Fibroblast of the aortic adventitia (primary cell): ENCODE data around the gene GTF2A2. TPM values are rescaled to one million over a fixed set of nuclear protein-coding genes. Genes with fewer than 3 reads are reported as not detected.

Source experiments
- DNase-seq: peaks from one replicate; pipeline ENCODE4 v3.0.0-alpha.2; 2010; ENCODE audit warnings: low read depth
- H3K4me3 ChIP-seq: 2 replicates; pipeline ENCODE4 v1.5.1; 2011; ENCODE audit warnings: low read depth, mild to moderate bottlenecking, control low read depth, low read length, moderate library complexity
- total RNA-seq: library from RNA; depleted of rRNA; stranded (reverse); fragments of >200 nt; gene quantifications from 2 replicates; pipeline ENCODE4 v1.2.3, GENCODE V29; 2012; ENCODE audit warnings: low replicate concordance
- TF ChIP-seq, protein P1 (sequence below): IDR thresholded peaks from 2 replicates; pipeline ENCODE4 v1.5.1; 2011; ENCODE audit warnings: mild to moderate bottlenecking, low read length, control low read depth, inconsistent platforms; ENCODE audit not compliant: insufficient read depth

Gene GTF2A2
- total RNA-seq, 1 donor = 38.5 TPM

DNA sequence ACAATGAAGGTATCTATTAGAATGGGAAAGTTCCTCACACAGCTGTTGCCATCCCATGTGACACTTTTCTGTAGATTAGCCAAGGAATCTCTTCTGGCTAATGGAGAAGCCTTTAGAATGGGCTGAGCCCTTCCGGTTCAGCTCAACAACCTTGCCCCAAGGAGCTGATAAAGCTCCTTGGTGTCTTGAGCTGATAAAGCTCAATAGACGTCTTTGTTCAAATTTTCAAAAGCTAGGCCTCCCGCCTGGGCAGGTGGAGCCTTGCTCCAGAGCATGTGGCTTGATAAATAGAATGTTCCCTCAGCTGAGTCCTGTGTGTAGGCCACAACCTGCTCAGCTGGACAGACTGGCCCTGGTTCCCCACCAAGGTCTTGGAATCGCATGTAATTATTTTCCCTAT lies 39.0 kb upstream of the GTF2A2 start:
- TF ChIP-seq, protein P1, sequence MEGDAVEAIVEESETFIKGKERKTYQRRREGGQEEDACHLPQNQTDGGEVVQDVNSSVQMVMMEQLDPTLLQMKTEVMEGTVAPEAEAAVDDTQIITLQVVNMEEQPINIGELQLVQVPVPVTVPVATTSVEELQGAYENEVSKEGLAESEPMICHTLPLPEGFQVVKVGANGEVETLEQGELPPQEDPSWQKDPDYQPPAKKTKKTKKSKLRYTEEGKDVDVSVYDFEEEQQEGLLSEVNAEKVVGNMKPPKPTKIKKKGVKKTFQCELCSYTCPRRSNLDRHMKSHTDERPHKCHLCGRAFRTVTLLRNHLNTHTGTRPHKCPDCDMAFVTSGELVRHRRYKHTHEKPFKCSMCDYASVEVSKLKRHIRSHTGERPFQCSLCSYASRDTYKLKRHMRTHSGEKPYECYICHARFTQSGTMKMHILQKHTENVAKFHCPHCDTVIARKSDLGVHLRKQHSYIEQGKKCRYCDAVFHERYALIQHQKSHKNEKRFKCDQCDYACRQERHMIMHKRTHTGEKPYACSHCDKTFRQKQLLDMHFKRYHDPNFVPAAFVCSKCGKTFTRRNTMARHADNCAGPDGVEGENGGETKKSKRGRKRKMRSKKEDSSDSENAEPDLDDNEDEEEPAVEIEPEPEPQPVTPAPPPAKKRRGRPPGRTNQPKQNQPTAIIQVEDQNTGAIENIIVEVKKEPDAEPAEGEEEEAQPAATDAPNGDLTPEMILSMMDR = no peak
- H3K4me3 ChIP-seq = no peak overlapping the region
- no peak for DNase-seq

- DNase-seq = no peak
- no peak overlapping the region for H3K4me3 ChIP-seq
- TF ChIP-seq, protein P1 = no peak
Measured at GRCh38 chr15:59694779-59695178, 37.5 kb upstream of the GTF2A2 start.

GRCh38 chr15:59691194-59691805 lies 34.0 kb upstream of the GTF2A2 start:
- DNase-seq = peak; percentile 78
- H3K4me3 ChIP-seq = no peak overlapping the region
- TF ChIP-seq, protein P1 = peak; percentile 71

DNA sequence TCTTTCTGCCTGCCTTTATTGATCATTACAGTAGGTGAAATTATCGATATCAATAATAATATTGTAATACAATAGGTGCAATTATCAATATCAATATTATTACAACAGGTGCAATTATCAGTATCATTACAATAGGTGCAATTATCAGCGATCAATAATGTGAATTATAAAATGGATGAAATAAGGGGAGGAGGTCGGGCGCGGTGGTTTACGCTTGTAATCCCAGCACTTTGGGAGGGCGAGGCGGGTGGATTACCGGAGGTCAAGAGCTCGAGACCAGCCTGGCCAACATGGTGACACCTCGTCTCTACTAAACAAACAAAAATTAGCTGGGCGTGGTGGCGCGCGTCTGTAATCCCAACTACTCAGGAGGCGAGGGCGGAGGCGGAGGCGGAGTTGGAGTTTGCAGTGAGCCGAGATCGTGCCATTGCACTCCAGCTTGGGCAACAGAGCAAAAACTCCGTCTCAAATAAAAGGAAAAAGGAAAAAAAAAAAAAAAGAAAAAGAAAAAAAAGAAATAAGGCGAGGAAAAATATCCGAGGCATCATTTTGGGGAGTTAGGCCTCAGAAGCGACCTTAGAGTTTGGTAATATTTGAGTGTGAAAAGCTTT lies 32.4 kb upstream of the GTF2A2 start:
- peak overlapping the region; percentile 80 for H3K4me3 ChIP-seq
- DNase-seq = peak; percentile 68
- TF ChIP-seq, protein P1 = no peak

DNA sequence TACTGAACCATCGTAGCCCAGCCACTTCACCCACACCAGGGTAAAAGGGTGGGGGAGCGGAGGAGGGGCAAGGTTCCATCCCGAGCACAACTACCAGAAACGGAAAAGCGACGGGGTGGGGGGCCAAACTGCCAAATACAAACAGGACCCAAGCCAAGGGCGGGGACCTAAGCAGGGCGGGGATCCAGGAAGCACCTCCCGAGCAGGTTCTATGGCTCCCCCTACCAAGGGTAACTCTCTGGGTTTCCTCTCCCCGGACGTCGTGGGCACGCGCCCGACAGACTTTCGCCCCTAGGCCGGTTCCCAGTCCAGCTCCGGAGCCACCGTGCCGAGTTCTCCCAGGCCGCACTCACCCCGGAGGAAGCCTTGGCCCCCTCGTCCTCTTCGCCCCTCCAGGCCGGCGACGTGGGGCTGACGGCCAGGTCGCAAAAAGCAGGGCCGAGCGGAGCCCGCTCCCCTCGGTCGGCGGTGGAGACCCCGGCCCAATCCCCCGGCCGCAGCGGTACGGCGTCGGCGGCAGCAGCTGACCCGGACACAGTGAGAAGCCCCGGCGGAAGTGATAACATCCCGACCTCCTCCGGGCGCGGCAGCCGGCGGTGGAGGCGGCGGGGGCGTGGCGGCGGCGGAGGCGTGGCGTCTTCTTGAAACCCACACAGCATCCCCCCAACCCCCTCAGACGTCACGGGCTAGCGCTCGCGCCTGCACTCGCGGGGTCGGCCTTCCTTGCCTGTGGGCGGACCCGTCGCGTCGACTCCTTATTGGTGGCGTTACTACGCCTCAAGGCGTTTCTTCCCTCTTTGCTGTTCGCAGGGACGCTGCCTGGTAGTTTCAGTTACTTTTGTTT lies 31.7 kb upstream of the GTF2A2 start, which contains the start of gene BNIP2:
Gene BNIP2 (minus strand): TSS at position 539 of the 844 bp plus-strand sequence. CDS start 6,863 bp downstream, outside the sequence.
- DNase-seq = peak; percentile 98
- TF ChIP-seq, protein P1 = no peak
- H3K4me3 ChIP-seq = peak within 1 kb of the TSS; percentile 80

- peak overlapping the region; percentile 75 for H3K4me3 ChIP-seq
- DNase-seq = peak; percentile 87
- TF ChIP-seq, protein P1 = no peak
Measured at GRCh38 chr15:59688423-59688781, 31.1 kb upstream of the GTF2A2 start.
